K562 (cell line): ENCODE results near the gene AAK1. TPM values are rescaled to one million over a fixed set of nuclear protein-coding genes. Genes with fewer than 3 reads are reported as not detected.

ENCODE experiments used
- ATF6 ChIP-seq: sonication (generic); formaldehyde crosslinking; IDR thresholded peaks from 2 replicates; pipeline ENCODE4 v1.4.0; 2020; ENCODE audit warnings: mild to moderate bottlenecking, missing genetic modification reagents
- CHD2 ChIP-seq: IDR thresholded peaks from 2 replicates; pipeline ENCODE4 v1.6.1; 2011; ENCODE audit warnings: low read depth, low read length
- ELK1 ChIP-seq: sonication (generic); formaldehyde crosslinking; IDR thresholded peaks from 2 replicates; pipeline ENCODE4 v1.8.1; 2022; ENCODE audit warnings: missing genetic modification reagents
- TARDBP ChIP-seq: fragments of 450-650 bp; IDR thresholded peaks from 2 replicates; pipeline ENCODE4 v1.6.1; 2016
- ZKSCAN1 ChIP-seq: fragments of 150-350 bp; IDR thresholded peaks from 2 replicates; pipeline ENCODE4 v1.6.1; 2016; ENCODE audit warnings: low read depth, low read length
- ZNF408 ChIP-seq: fragments of 250-450 bp; sonication (Bioruptor Pico); IDR thresholded peaks from 2 replicates; pipeline ENCODE4 v1.4.0; 2020; ENCODE audit warnings: low read depth, mild to moderate bottlenecking, moderate library complexity
- ZNF76 ChIP-seq: fragments of 250-450 bp; sonication (Bioruptor Pico); IDR thresholded peaks from 2 replicates; pipeline ENCODE4 v1.4.0; 2020; ENCODE audit warnings: mild to moderate bottlenecking, moderate library complexity, borderline replicate concordance
- polyA plus RNA-seq, 8 experiments: library from polyadenylated mRNA; depleted of rRNA in 4 of 8; stranded (reverse) in 5 of 8; unstranded in 3 of 8; fragments of >200 nt; fragmentation: Nextera tagmentation in 2 of 8; fragmentation: Illumina TruSeq in 1 of 8; extraction: Ambion mirVana in 2 of 8; extraction: Trizol in 1 of 8; gene quantifications; 2 replicates each; pipeline versions ENCODE4 v1.2.1 to v1.2.3, GENCODE V29; 2011 to 2014; ENCODE audit warnings: inconsistent platforms in 1 of 8, missing spikeins in 1 of 8
- total RNA-seq, 7 experiments: library from RNA; depleted of rRNA in 6 of 7; stranded (reverse); fragments of >200 nt in 6 of 7; fragmentation: Illumina TruSeq in 2 of 7; extraction: Trizol in 2 of 7; gene quantifications; 2 replicates each; pipeline versions ENCODE4 v1.2.1 to v1.2.3, GENCODE V29; 2011 to 2021; ENCODE audit warnings: low replicate concordance in 1 of 7
- TF ChIP-seq, protein P1 (sequence below), 2 experiments: fragments of 450-650 bp in 1 of 2; sonication (generic) in 1 of 2; formaldehyde crosslinking; conservative IDR thresholded peaks; 2 replicates each; pipeline versions ENCODE4 v1.4.0 to v1.8.1; 2020 to 2022; ENCODE audit warnings: mild to moderate bottlenecking in 1 of 2, missing genetic modification reagents in 1 of 2

Gene AAK1
- total and polyA plus RNA-seq, 9 of the 15 experiments (the other 6 are each of a cell fraction or from before 2014, with no cell fraction given): 0.89 to 17.1 (median 6.0) TPM

GRCh38 chr2:69434753-69435152, 208.8 kb downstream of the AAK1 start (continued):
- TF ChIP-seq, protein P1, sequence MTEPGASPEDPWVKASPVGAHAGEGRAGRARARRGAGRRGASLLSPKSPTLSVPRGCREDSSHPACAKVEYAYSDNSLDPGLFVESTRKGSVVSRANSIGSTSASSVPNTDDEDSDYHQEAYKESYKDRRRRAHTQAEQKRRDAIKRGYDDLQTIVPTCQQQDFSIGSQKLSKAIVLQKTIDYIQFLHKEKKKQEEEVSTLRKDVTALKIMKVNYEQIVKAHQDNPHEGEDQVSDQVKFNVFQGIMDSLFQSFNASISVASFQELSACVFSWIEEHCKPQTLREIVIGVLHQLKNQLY (CRISPR knock-in tag; conservative IDR thresholded peaks at IDR 0.05): no peak
- TF ChIP-seq ZNF408 (CRISPR knock-in tag): no peak
- no peak for TF ChIP-seq ZKSCAN1
- TF ChIP-seq ATF6 (CRISPR knock-in tag): no peak
- no peak for TF ChIP-seq CHD2
- TF ChIP-seq ELK1 (CRISPR knock-in tag): no peak
- no peak for TF ChIP-seq ZNF76 (CRISPR knock-in tag)
- no peak for TF ChIP-seq TARDBP
